ENCODE measurements around the gene RAET1G.

DNA sequence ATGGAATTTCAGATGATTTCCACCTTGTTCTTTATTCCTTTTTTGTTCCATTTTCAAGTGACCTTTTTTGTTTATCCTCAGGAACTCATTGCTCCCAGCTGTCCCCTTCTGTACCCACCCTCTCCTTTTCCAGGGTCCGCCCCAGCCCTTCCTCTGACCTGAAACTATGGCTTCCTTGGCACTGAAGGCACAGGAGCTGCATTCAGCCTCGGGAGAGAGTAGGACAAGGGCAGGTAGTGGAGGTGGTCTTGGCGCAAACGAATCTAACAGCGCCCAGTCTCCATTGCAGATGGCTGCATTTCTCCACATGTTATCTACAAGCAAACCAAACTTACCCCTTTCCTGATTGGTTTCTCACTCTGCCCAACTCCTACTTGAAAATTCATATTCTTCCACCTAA lies 10.1 kb upstream of the RAET1G start:
- TF ChIP-seq CTCF (IDR thresholded peaks at IDR 0.05) (no peak), POLR2A (IDR thresholded peaks at IDR 0.05) (no peak)
